Chondrocyte (in vitro differentiated cells): Measurements from ENCODE around the gene BZW2. TPM values are rescaled to one million over a fixed set of nuclear protein-coding genes. Genes with fewer than 3 reads are reported as not detected.

ENCODE experiments used
- DNase-seq: peaks from one replicate; pipeline ENCODE4 v3.0.0; 2021; ENCODE audit warnings: mixed read lengths, low spot score
- H3K27ac Mint-ChIP-seq: one replicate; pipeline ENCODE4 v1.8.0; 2021; ENCODE audit warnings: mild to moderate bottlenecking, moderate library complexity, mixed read lengths; ENCODE audit not compliant: unreplicated experiment
- H3K27me3 Mint-ChIP-seq: 2 replicates; pipeline ENCODE4 v1.8.0; 2021; ENCODE audit warnings: low read depth, mixed read lengths
- H3K36me3 Mint-ChIP-seq: 2 replicates; pipeline ENCODE4 v1.8.0; 2021; ENCODE audit warnings: low read depth, mixed read lengths
- H3K4me1 Mint-ChIP-seq: 2 replicates; pipeline ENCODE4 v1.8.0; 2021; ENCODE audit warnings: low read depth, mild to moderate bottlenecking, mixed read lengths
- H3K4me3 Mint-ChIP-seq: one replicate; pipeline ENCODE4 v1.8.0; 2021; ENCODE audit warnings: mild to moderate bottlenecking, moderate library complexity, mixed read lengths; ENCODE audit not compliant: unreplicated experiment
- H3K9me3 Mint-ChIP-seq: 2 replicates; pipeline ENCODE4 v1.8.0; 2021; ENCODE audit warnings: low read depth, mixed read lengths
- CTCF ChIP-seq: fragments of 200-600 bp; sonication (generic); IDR thresholded peaks from 2 replicates; pipeline ENCODE4 v1.5.0; 2021; ENCODE audit warnings: antibody characterized with exemption, mild to moderate bottlenecking, moderate library complexity
- total RNA-seq: library from RNA; stranded (reverse); gene quantifications from 3 replicates; pipeline ENCODE4 v1.2.1, GENCODE V29; 2021

BZW2 gene
- total RNA-seq, 1 donor from 2014 or later, result 44.8 TPM

- H3K4me1 Mint-ChIP-seq, result peaks cover 41% of the 10 kb centered on the region
- H3K9me3 Mint-ChIP-seq, result no peaks in the 10 kb centered on the region
- peaks cover 11% of the 10 kb centered on the region for H3K36me3 Mint-ChIP-seq
- no peak overlapping the region for H3K4me3 Mint-ChIP-seq
- no peak for TF ChIP-seq CTCF
- no peak for DNase-seq
- no peak overlapping the region for H3K27ac Mint-ChIP-seq
- H3K27me3 Mint-ChIP-seq, result no peaks in the 10 kb centered on the region
Measured at GRCh38 chr7:16694806-16695205, 48.8 kb downstream of the BZW2 start.

- Mint-ChIP-seq H3K4me3 (no peak overlapping the region), H3K9me3 (no peaks in the 10 kb centered on the region), H3K27me3 (no peaks in the 10 kb centered on the region), H3K4me1 (peaks cover 50% of the 10 kb centered on the region), H3K27ac (peak overlapping the region; percentile 75), H3K36me3 (peaks cover 8% of the 10 kb centered on the region)
- peak; percentile 82 for TF ChIP-seq CTCF
- no peak for DNase-seq
Measured at GRCh38 chr7:16695621-16696237, 49.7 kb downstream of the BZW2 start.

GRCh38 chr7:16697507-16698199 lies 51.7 kb downstream of the BZW2 start:
- Mint-ChIP-seq H3K27ac (peak overlapping the region; percentile 81), H3K27me3 (no peaks in the 10 kb centered on the region), H3K9me3 (no peaks in the 10 kb centered on the region), H3K36me3 (peaks cover 8% of the 10 kb centered on the region), H3K4me3 (no peak overlapping the region), H3K4me1 (peaks cover 55% of the 10 kb centered on the region)
- no peak for DNase-seq
- no peak for TF ChIP-seq CTCF

- Mint-ChIP-seq H3K27me3 (no peaks in the 10 kb centered on the region), H3K9me3 (no peaks in the 10 kb centered on the region), H3K4me3 (no peak overlapping the region), H3K4me1 (peaks cover 53% of the 10 kb centered on the region), H3K36me3 (peaks cover 8% of the 10 kb centered on the region), H3K27ac (peak overlapping the region; percentile 81)
- no peak for TF ChIP-seq CTCF
- DNase-seq, result no peak
Measured at GRCh38 chr7:16698200-16698905, 52.4 kb downstream of the BZW2 start.

- TF ChIP-seq CTCF, result no peak
- H3K4me1 Mint-ChIP-seq, result peaks cover 37% of the 10 kb centered on the region
- H3K36me3 Mint-ChIP-seq, result peaks cover 11% of the 10 kb centered on the region
- no peaks in the 10 kb centered on the region for H3K9me3 Mint-ChIP-seq
- H3K4me3 Mint-ChIP-seq, result no peak overlapping the region
- no peak overlapping the region for H3K27ac Mint-ChIP-seq
- H3K27me3 Mint-ChIP-seq, result no peaks in the 10 kb centered on the region
- DNase-seq, result no peak
Measured at GRCh38 chr7:16702441-16702840, 56.5 kb downstream of the BZW2 start.
